Measurements from ENCODE around the gene PTPRJ. TPM values are rescaled to one million over a fixed set of nuclear protein-coding genes. Genes with fewer than 3 reads are reported as not detected.

Gene PTPRJ
- total RNA-seq, 1 donor: 10.9 TPM

GRCh38 chr11:48161951-48162884 lies 181.9 kb downstream of the PTPRJ start:
- no peaks in the 10 kb centered on the region for H3K79me2 ChIP-seq (ENCODE audit: insufficient read depth, low read length)
- no peak for TF ChIP-seq CTCF (IDR thresholded peaks at IDR 0.05; ENCODE audit: extremely low read depth, low read depth, low read length)
- H3K4me3 ChIP-seq (ENCODE audit: insufficient read depth, low read length): no peak overlapping the region
- peaks cover 14% of the 10 kb centered on the region for H3K36me3 ChIP-seq (ENCODE audit: insufficient read depth, low read length)
- H3K4me2 ChIP-seq (ENCODE audit: insufficient read depth, low read length): no peak overlapping the region
- H2AFZ ChIP-seq (ENCODE audit: low read length): no peak overlapping the region
- no peak overlapping the region for H3K27ac ChIP-seq (ENCODE audit: low read depth, low read length)
- no peaks in the 10 kb centered on the region for H3K9me3 ChIP-seq (ENCODE audit: low read depth, low read length)
- H4K20me1 ChIP-seq (ENCODE audit: insufficient read depth, low read length): no peaks in the 10 kb centered on the region
- H3K4me1 ChIP-seq (ENCODE audit: insufficient read depth, low read length): peaks cover 8% of the 10 kb centered on the region
- no peak for DNase-seq (ENCODE audit: insufficient read length, low spot score, missing footprints)
- H3K27me3 ChIP-seq (ENCODE audit: insufficient read depth, low read length): no peaks in the 10 kb centered on the region

GRCh38 chr11:48162885-48163268 lies 182.5 kb downstream of the PTPRJ start:
- Histone ChIP-seq H2AFZ (ENCODE audit: low read length) (no peak overlapping the region), H3K4me2 (ENCODE audit: insufficient read depth, low read length) (no peak overlapping the region), H3K27ac (ENCODE audit: low read depth, low read length) (no peak overlapping the region), H3K4me3 (ENCODE audit: insufficient read depth, low read length) (no peak overlapping the region), H3K36me3 (ENCODE audit: insufficient read depth, low read length) (peaks cover 12% of the 10 kb centered on the region), H3K27me3 (ENCODE audit: insufficient read depth, low read length) (no peaks in the 10 kb centered on the region), H4K20me1 (ENCODE audit: insufficient read depth, low read length) (no peaks in the 10 kb centered on the region), H3K9me3 (ENCODE audit: low read depth, low read length) (no peaks in the 10 kb centered on the region), H3K79me2 (ENCODE audit: insufficient read depth, low read length) (no peaks in the 10 kb centered on the region), H3K4me1 (ENCODE audit: insufficient read depth, low read length) (peaks cover 15% of the 10 kb centered on the region)
- TF ChIP-seq CTCF (IDR thresholded peaks at IDR 0.05; ENCODE audit: extremely low read depth, low read depth, low read length): no peak
- DNase-seq (ENCODE audit: insufficient read length, low spot score, missing footprints): no peak

GRCh38 chr11:48163360-48164100 lies 183.2 kb downstream of the PTPRJ start:
- peak; percentile 23 for DNase-seq (ENCODE audit: insufficient read length, low spot score, missing footprints)
- no peaks in the 10 kb centered on the region for H4K20me1 ChIP-seq (ENCODE audit: insufficient read depth, low read length)
- H3K4me3 ChIP-seq (ENCODE audit: insufficient read depth, low read length): no peak overlapping the region
- H3K27ac ChIP-seq (ENCODE audit: low read depth, low read length): no peak overlapping the region
- no peaks in the 10 kb centered on the region for H3K9me3 ChIP-seq (ENCODE audit: low read depth, low read length)
- H3K79me2 ChIP-seq (ENCODE audit: insufficient read depth, low read length): no peaks in the 10 kb centered on the region
- H3K27me3 ChIP-seq (ENCODE audit: insufficient read depth, low read length): no peaks in the 10 kb centered on the region
- no peak overlapping the region for H2AFZ ChIP-seq (ENCODE audit: low read length)
- no peak overlapping the region for H3K4me2 ChIP-seq (ENCODE audit: insufficient read depth, low read length)
- H3K4me1 ChIP-seq (ENCODE audit: insufficient read depth, low read length): peaks cover 19% of the 10 kb centered on the region
- peaks cover 10% of the 10 kb centered on the region for H3K36me3 ChIP-seq (ENCODE audit: insufficient read depth, low read length)
- no peak for TF ChIP-seq CTCF (IDR thresholded peaks at IDR 0.05; ENCODE audit: extremely low read depth, low read depth, low read length)

- H3K9me3 ChIP-seq (ENCODE audit: low read depth, low read length): no peaks in the 10 kb centered on the region
- peaks cover 13% of the 10 kb centered on the region for H3K36me3 ChIP-seq (ENCODE audit: insufficient read depth, low read length)
- no peaks in the 10 kb centered on the region for H3K79me2 ChIP-seq (ENCODE audit: insufficient read depth, low read length)
- no peak overlapping the region for H2AFZ ChIP-seq (ENCODE audit: low read length)
- no peak for DNase-seq (ENCODE audit: insufficient read length, low spot score, missing footprints)
- no peaks in the 10 kb centered on the region for H3K27me3 ChIP-seq (ENCODE audit: insufficient read depth, low read length)
- H4K20me1 ChIP-seq (ENCODE audit: insufficient read depth, low read length): no peaks in the 10 kb centered on the region
- peaks cover 32% of the 10 kb centered on the region for H3K4me1 ChIP-seq (ENCODE audit: insufficient read depth, low read length)
- H3K4me2 ChIP-seq (ENCODE audit: insufficient read depth, low read length): no peak overlapping the region
- TF ChIP-seq CTCF (IDR thresholded peaks at IDR 0.05; ENCODE audit: extremely low read depth, low read depth, low read length): no peak
- no peak overlapping the region for H3K4me3 ChIP-seq (ENCODE audit: insufficient read depth, low read length)
- peak overlapping the region; percentile 4 for H3K27ac ChIP-seq (ENCODE audit: low read depth, low read length)
Measured at GRCh38 chr11:48164836-48165235, 184.5 kb downstream of the PTPRJ start.
